HEK293T (cell line): ENCODE results near the gene SGF29.

ENCODE experiments used
- BHLHE40 ChIP-seq: fragments of 450-650 bp; IDR thresholded peaks from 2 replicates; pipeline ENCODE4 v1.6.1; 2016; ENCODE audit warnings: mild to moderate bottlenecking, moderate library complexity, borderline replicate concordance
- CTBP1 ChIP-seq: fragments of 450-650 bp; IDR thresholded peaks from 2 replicates; pipeline ENCODE4 v1.6.1; 2016; ENCODE audit warnings: borderline replicate concordance
- ELF4 ChIP-seq: fragments of 450-650 bp; IDR thresholded peaks from 2 replicates; pipeline ENCODE4 v1.6.1; 2017; ENCODE audit warnings: antibody characterized with exemption
- FOXK2 ChIP-seq: fragments of 450-650 bp; IDR thresholded peaks from 2 replicates; pipeline ENCODE4 v1.6.1; 2016; ENCODE audit warnings: mild to moderate bottlenecking
- FOXM1 ChIP-seq: fragments of 450-650 bp; IDR thresholded peaks from 2 replicates; pipeline ENCODE4 v1.6.1; 2017; ENCODE audit warnings: mild to moderate bottlenecking, borderline replicate concordance
- HDGF ChIP-seq: fragments of 450-650 bp; IDR thresholded peaks from 2 replicates; pipeline ENCODE4 v1.6.1; 2017; ENCODE audit warnings: antibody characterized with exemption, borderline replicate concordance
- L3MBTL2 ChIP-seq: fragments of 450-650 bp; conservative IDR thresholded peaks from 2 replicates; pipeline ENCODE4 v1.6.1; 2016; ENCODE audit warnings: mild to moderate bottlenecking
- PKNOX1 ChIP-seq: fragments of 450-650 bp; IDR thresholded peaks from 2 replicates; pipeline ENCODE4 v1.6.1; 2016
- SP1 ChIP-seq: fragments of 450-650 bp; IDR thresholded peaks from 2 replicates; pipeline ENCODE4 v1.6.1; 2017
- SUZ12 ChIP-seq: fragments of 450-650 bp; IDR thresholded peaks from 2 replicates; pipeline ENCODE4 v1.6.1; 2016; ENCODE audit warnings: mild to moderate bottlenecking
- TARDBP ChIP-seq: fragments of 450-650 bp; IDR thresholded peaks from 2 replicates; pipeline ENCODE4 v1.6.1; 2016
- ZNF384 ChIP-seq: fragments of 450-650 bp; IDR thresholded peaks from 2 replicates; pipeline ENCODE4 v1.6.1; 2016

DNA sequence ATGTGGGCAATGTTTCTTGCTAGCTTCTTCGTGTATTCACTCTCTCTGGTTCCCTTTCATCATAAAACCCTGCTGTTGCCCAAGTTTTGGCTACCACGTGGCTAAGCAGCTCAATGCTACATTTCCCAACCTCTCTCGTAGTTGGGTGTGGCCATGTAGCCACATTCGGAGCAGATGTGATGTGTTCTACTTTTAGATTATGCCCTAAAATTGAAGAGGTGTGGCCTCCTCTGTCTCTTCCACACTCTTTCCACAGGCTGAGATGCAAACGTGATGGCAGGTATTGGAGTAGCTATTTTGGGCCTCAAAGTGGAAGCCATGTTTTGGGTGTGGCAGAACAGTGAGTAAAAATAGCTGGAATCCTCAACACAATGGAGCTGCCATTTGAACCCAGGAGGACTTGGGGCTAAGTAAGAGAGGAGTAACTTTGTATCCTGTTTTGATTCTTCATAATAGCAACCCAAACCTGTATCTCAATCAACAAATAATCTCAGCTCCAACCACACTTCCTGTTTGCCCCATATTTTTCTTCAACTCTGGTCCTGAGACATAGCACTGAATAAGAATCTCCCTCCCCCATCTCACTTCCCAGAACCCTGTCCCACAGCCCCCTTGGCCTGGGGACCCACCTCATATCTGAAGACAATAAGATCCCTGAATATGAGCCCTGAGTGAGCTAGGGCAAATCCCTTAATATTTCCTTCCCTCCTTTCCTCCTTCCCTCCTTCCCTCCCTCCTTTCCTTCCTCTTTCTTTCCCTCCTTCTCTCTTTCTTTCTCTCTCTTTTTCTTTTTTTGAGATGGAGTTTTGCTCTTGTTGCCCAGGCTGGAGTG, 19.0 kb upstream of the SGF29 start:
- no peak for TF ChIP-seq SUZ12
- TF ChIP-seq SP1: no peak
- TF ChIP-seq TARDBP: no peak
- no peak for TF ChIP-seq ELF4
- no peak for TF ChIP-seq PKNOX1
- TF ChIP-seq CTBP1: no peak
- no peak for TF ChIP-seq BHLHE40
- TF ChIP-seq FOXK2: no peak
- no peak for TF ChIP-seq FOXM1
- no peak for TF ChIP-seq HDGF
- no peak for TF ChIP-seq L3MBTL2
- no peak for TF ChIP-seq ZNF384
